Esophagus muscularis mucosa (tissue), 4 donors: ENCODE data around the gene LRRC3. TPM values are rescaled to one million over a fixed set of nuclear protein-coding genes. Genes with fewer than 3 reads are reported as not detected.

Experiments used
- DNase-seq: peaks from one replicate; pipeline ENCODE4 v3.0.0-alpha.2; 2017; ENCODE audit errors: extremely low spot score
- H3K27ac ChIP-seq, 4 donors: fragments of 200-600 bp; sonication (generic); replicated peaks in 1 of 4; 1 replicate in 3 of 4; 2 replicates in 1 of 4; pipeline ENCODE4 v1.5.1; 2016 to 2019; ENCODE audit warnings: mild to moderate bottlenecking in 1 of 4
- H3K27me3 ChIP-seq, 4 donors: fragments of 200-600 bp; sonication (generic); one replicate each; pipeline versions ENCODE4 v1.5.1 to v1.6.0; 2016 to 2019
- H3K36me3 ChIP-seq, 4 donors: fragments of 200-600 bp; sonication (generic); one replicate each; pipeline ENCODE4 v1.5.1; 2016 to 2019
- H3K4me1 ChIP-seq, 4 donors: fragments of 200-600 bp; sonication (generic); one replicate each; pipeline ENCODE4 v1.5.1; 2016 to 2019
- H3K4me3 ChIP-seq, 4 donors: fragments of 200-600 bp; sonication (generic); 1 replicate in 2 of 4; 2 replicates in 2 of 4; pipeline ENCODE4 v1.5.1; 2016 to 2019; ENCODE audit warnings: mild to moderate bottlenecking in 4 of 4, moderate library complexity in 1 of 4
- H3K9me3 ChIP-seq, 4 donors: fragments of 200-600 bp; sonication (generic); 1 replicate in 3 of 4; 2 replicates in 1 of 4; pipeline ENCODE4 v1.5.1; 2016 to 2019
- CTCF ChIP-seq, 3 experiments: fragments of 200-600 bp in 2 of 3; fragments of 450-650 bp in 1 of 3; sonication (generic) in 2 of 3; IDR thresholded peaks; one replicate each; pipeline ENCODE4 v1.5.1; 2017 to 2019; ENCODE audit warnings: antibody characterized with exemption in 3 of 3, mild to moderate bottlenecking in 2 of 3, moderate library complexity in 1 of 3
- EP300 ChIP-seq: sonication (generic); formaldehyde crosslinking; IDR thresholded peaks from one replicate; pipeline ENCODE4 v1.6.1; 2017; ENCODE audit warnings: antibody characterized with exemption
- POLR2A ChIP-seq: fragments of 450-650 bp; IDR thresholded peaks from one replicate; pipeline ENCODE4 v1.6.1; 2017; ENCODE audit warnings: antibody characterized with exemption, moderate library complexity, mild to moderate bottlenecking, low read depth
- POLR2AphosphoS5 ChIP-seq, 2 donors: sonication (generic); formaldehyde crosslinking; IDR thresholded peaks; one replicate each; pipeline ENCODE4 v1.6.1; 2017; ENCODE audit warnings: antibody characterized with exemption in 2 of 2
- WGBS: methylation state at CpG from one replicate; pipeline ENCODE4 v1.1.5; 2018; 5-methylcytosine and 5-hydroxymethylcytosine counted together
- intact Hi-C: fragments of 100-400 bp; cut with DNase I; formaldehyde crosslinking; loops from one replicate; pipeline ENCODE4 v1.15.1; 2023
- small RNA-seq, 3 donors: library from RNA; depleted of rRNA; stranded (forward); fragments of <200 nt; gene quantifications; one replicate each; pipeline ENCODE3, GENCODE V24; 2016
- total RNA-seq, 4 donors: library from RNA; depleted of rRNA; stranded (reverse); fragments of >200 nt; gene quantifications; one replicate each; pipeline versions ENCODE4 v1.1.0 to v1.2.1, GENCODE V29; 2016

LRRC3 gene
- total RNA-seq, 4 donors from 2014 or later: 3.3 to 6.6 (median 5.3) TPM

GRCh38 chr21:44511219-44511937, 56.1 kb downstream of the LRRC3 start:
- Histone ChIP-seq H3K27ac (no peak overlapping the region), H3K9me3 (no peaks in the 10 kb centered on the region), H3K36me3 (no peaks in the 10 kb centered on the region), H3K4me3 (no peak overlapping the region), H3K4me1 (peaks cover 7 to 10% (median 8%) of the 10 kb centered on the region in 4 donors), H3K27me3 (peaks cover 0 to 59% (median 0%) of the 10 kb centered on the region in 4 donors)
- no peak for DNase-seq
- WGBS: 86% methylated on average over 7 of the region's 11 CpGs
- intact Hi-C loops: loop anchor here (2.0 kb wide), 1 partner anchor 281 kb away; no protein-coding TSS in a partner anchor
- TF ChIP-seq POLR2AphosphoS5 (IDR thresholded peaks at IDR 0.05) (no peak), EP300 (no peak), POLR2A (no peak), CTCF (IDR thresholded peaks at IDR 0.05) (no peak)

Small RNA genes lying within 50 kb of the gene (small RNA-seq; reads per million reads assigned to genes)
- gene RF00285: 0 reads per million in 3 donors

Other genes starting within 250 kb of the LRRC3 start
- gene ICOSLG, start 214.6 kb upstream of the LRRC3 start, total RNA-seq: 1 to 10 TPM in 2 of 4 donors, under 1 TPM in 2; 0.42 to 1.7 (median 0.95) TPM
- gene DNMT3L, start 193.6 kb upstream of the LRRC3 start, total RNA-seq: not detected
- not detected for gene AIRE, start 169.6 kb upstream of the LRRC3 start, total RNA-seq
- 100 to 1,000 TPM in 1 of 4 donors, 10 to 100 TPM in 3; 61.5 to 109 (median 83.4) TPM for gene PFKL, start 155.5 kb upstream of the LRRC3 start, total RNA-seq
- 10 to 100 TPM; 26.6 to 43.5 (median 32.3) TPM for gene CFAP410, start 116.1 kb upstream of the LRRC3 start, total RNA-seq
- gene TRPM2, start 101.9 kb upstream of the LRRC3 start, total RNA-seq: 1 to 10 TPM; 1.6 to 3.5 (median 2.7) TPM
- not detected for gene KRTAP10-1, start 84.7 kb downstream of the LRRC3 start, total RNA-seq
- not detected for gene KRTAP10-2, start 96.0 kb downstream of the LRRC3 start, total RNA-seq
- not detected for gene KRTAP10-3, start 103.3 kb downstream of the LRRC3 start, total RNA-seq
- gene KRTAP10-4, start 118.2 kb downstream of the LRRC3 start, total RNA-seq: not detected
- gene KRTAP10-5, start 125.1 kb downstream of the LRRC3 start, total RNA-seq: not detected
- not detected for gene KRTAP10-6, start 137.0 kb downstream of the LRRC3 start, total RNA-seq
- gene KRTAP10-7, start 145.1 kb downstream of the LRRC3 start, total RNA-seq: not detected
- not detected for gene KRTAP10-8, start 156.6 kb downstream of the LRRC3 start, total RNA-seq
- gene KRTAP10-9, start 171.6 kb downstream of the LRRC3 start, total RNA-seq: not detected
- gene KRTAP10-10, start 181.8 kb downstream of the LRRC3 start, total RNA-seq: not detected
- gene KRTAP10-11, start 190.9 kb downstream of the LRRC3 start, total RNA-seq: not detected
- gene KRTAP12-4, start 199.1 kb downstream of the LRRC3 start, total RNA-seq: not detected
- gene KRTAP12-3, start 202.4 kb downstream of the LRRC3 start, total RNA-seq: not detected
- not detected for gene KRTAP12-2, start 211.4 kb downstream of the LRRC3 start, total RNA-seq
- not detected for gene KRTAP12-1, start 226.7 kb downstream of the LRRC3 start, total RNA-seq
- gene KRTAP10-12, start 241.7 kb downstream of the LRRC3 start, total RNA-seq: not detected